Lower lobe of right lung (tissue), 2 donors: ENCODE results near the gene TRAPPC2. TPM values are rescaled to one million over a fixed set of nuclear protein-coding genes. Genes with fewer than 3 reads are reported as not detected.

Experiments used
- ATAC-seq, 2 donors: fragments of 200-7000 bp; cut with Tn5 transposase; one replicate each; pipeline ENCODE4 v1.9.1; 2020 to 2022; ENCODE audit warnings: mild to moderate bottlenecking in 2 of 2, moderate library complexity in 2 of 2
- DNase-seq: peaks from one replicate; pipeline ENCODE4 v3.0.0-alpha.2; 2020
- H3K27ac ChIP-seq: fragments of 200-600 bp; one replicate; pipeline ENCODE4 v1.8.0; 2022
- H3K27me3 ChIP-seq: fragments of 200-600 bp; one replicate; pipeline ENCODE4 v1.8.0; 2022; ENCODE audit warnings: low read depth
- H3K36me3 ChIP-seq: fragments of 200-600 bp; one replicate; pipeline ENCODE4 v1.8.0; 2022; ENCODE audit warnings: mild to moderate bottlenecking
- H3K4me1 ChIP-seq: fragments of 200-600 bp; one replicate; pipeline ENCODE4 v1.8.0; 2022
- H3K4me3 ChIP-seq: fragments of 200-600 bp; one replicate; pipeline ENCODE4 v1.8.0; 2022; ENCODE audit warnings: mild to moderate bottlenecking
- H3K9me3 ChIP-seq: fragments of 200-600 bp; one replicate; pipeline ENCODE4 v1.8.0; 2022
- CTCF ChIP-seq: fragments of 200-600 bp; IDR thresholded peaks from one replicate; pipeline ENCODE4 v1.8.0; 2022; ENCODE audit warnings: antibody characterized with exemption, mild to moderate bottlenecking
- intact Hi-C: fragments of 100-400 bp; cut with DNase I; formaldehyde crosslinking; loops from one replicate; pipeline ENCODE4 v1.11.0; 2022
- long read RNA-seq: library from polyadenylated mRNA; unstranded; transcript quantifications from one replicate; pipeline ENCODE4 v2.0.0, GENCODE V29; 2021
- total RNA-seq: library from RNA; stranded (reverse); fragmentation: NEBNext Ultra II Directional; extraction: Animal tissue kit (Norgen Biotek cat#: 25700); gene quantifications from one replicate; pipeline ENCODE4 v1.2.1, GENCODE V29; 2021
- donor health status: DM: no; HTN: yes; CAD: no; lungs with severe emphysema.

TRAPPC2 gene
- total RNA-seq, result 15.8 TPM
- long read RNA-seq, transcript TRAPPC2-201 (5 exons, 2,716 nt), result major isoform, 9 of 14 reads
- long read RNA-seq, partial matches to known transcripts, result 1 of 14 reads
- long read RNA-seq, other reads (novel, unspliced or antisense), result 3 of 14 reads

- Histone ChIP-seq H3K27me3 (no peaks in the 10 kb centered on the region), H3K36me3 (peaks cover 2% of the 10 kb centered on the region), H3K4me3 (peak within 1 kb of the TSS; percentile 71), H3K9me3 (no peaks in the 10 kb centered on the region), H3K27ac (peak within 1 kb of the TSS; percentile 92), H3K4me1 (peaks cover 10% of the 10 kb centered on the region)
- no peak for TF ChIP-seq CTCF
- ATAC-seq (peak; percentile 99 to 100), DNase-seq (peak; percentile 94)
- intact Hi-C loops, result no loop called here
These were observed at the start of gene TRAPPC2, which contains the start of gene OFD1 for GRCh38 chrX:13734278-13735172. TRAPPC2 (minus strand) TSS chrX:13734620; CDS start chrX:13719963, 14,657 bp downstream. OFD1 (plus strand) TSS chrX:13734748; CDS start chrX:13735072, 324 bp downstream.

- no peaks in the 10 kb centered on the region for H3K9me3 ChIP-seq
- ATAC-seq (no peak), DNase-seq (no peak)
- H3K27ac ChIP-seq, result no peak overlapping the region
- H3K36me3 ChIP-seq, result peaks cover 8% of the 10 kb centered on the region
- no peak overlapping the region for H3K4me3 ChIP-seq
- no peak for TF ChIP-seq CTCF
- no peaks in the 10 kb centered on the region for H3K4me1 ChIP-seq
- intact Hi-C loops, result no loop called here
- H3K27me3 ChIP-seq, result no peaks in the 10 kb centered on the region
These were observed 46.5 kb upstream of the TRAPPC2 start for GRCh38 chrX:13780868-13781427.

- no peak for DNase-seq
- no peaks in the 10 kb centered on the region for H3K4me1 ChIP-seq
- H3K36me3 ChIP-seq, result peaks cover 25% of the 10 kb centered on the region
- H3K27ac ChIP-seq, result no peak overlapping the region
- no peak overlapping the region for H3K4me3 ChIP-seq
- TF ChIP-seq CTCF, result no peak
- H3K27me3 ChIP-seq, result no peaks in the 10 kb centered on the region
- no peak for ATAC-seq
- intact Hi-C loops, result no loop called here
- no peaks in the 10 kb centered on the region for H3K9me3 ChIP-seq
These were observed 44.5 kb upstream of the TRAPPC2 start for GRCh38 chrX:13778916-13779315.

GRCh38 chrX:13776387-13776786 is 42.0 kb upstream of the TRAPPC2 start:
- intact Hi-C loops, result no loop called here
- no peak overlapping the region for H3K27ac ChIP-seq
- ATAC-seq, result no peak

More at GRCh38 chrX:13776387-13776786, 42.0 kb upstream of the TRAPPC2 start:
- Histone ChIP-seq H3K36me3 (peaks cover 25% of the 10 kb centered on the region), H3K4me1 (no peaks in the 10 kb centered on the region), H3K27me3 (no peaks in the 10 kb centered on the region), H3K4me3 (no peak overlapping the region), H3K9me3 (no peaks in the 10 kb centered on the region)
- no peak for DNase-seq
- TF ChIP-seq CTCF, result no peak
